Renal cortex interstitium (tissue), 11 donors: ENCODE results near the gene GRID1. TPM values are rescaled to one million over a fixed set of nuclear protein-coding genes. Genes with fewer than 3 reads are reported as not detected.

Experiments used
- DNase-seq, 11 donors: peaks; one replicate each; pipeline ENCODE4 v3.0.0-alpha.2; 2013; ENCODE audit warnings: low read depth in 9 of 11, low spot score in 4 of 11; ENCODE audit errors: extremely low read depth in 1 of 11
- polyA plus RNA-seq, 3 donors: library from polyadenylated mRNA; unstranded; fragments of 120-200 nt; gene quantifications; one replicate each; pipeline ENCODE4 v1.2.1, GENCODE V29; 2013; ENCODE audit not compliant: insufficient read length in 3 of 3

Gene GRID1
- polyA plus RNA-seq, 3 donors, result 1.6 to 1.8 (median 1.6) TPM

DNA sequence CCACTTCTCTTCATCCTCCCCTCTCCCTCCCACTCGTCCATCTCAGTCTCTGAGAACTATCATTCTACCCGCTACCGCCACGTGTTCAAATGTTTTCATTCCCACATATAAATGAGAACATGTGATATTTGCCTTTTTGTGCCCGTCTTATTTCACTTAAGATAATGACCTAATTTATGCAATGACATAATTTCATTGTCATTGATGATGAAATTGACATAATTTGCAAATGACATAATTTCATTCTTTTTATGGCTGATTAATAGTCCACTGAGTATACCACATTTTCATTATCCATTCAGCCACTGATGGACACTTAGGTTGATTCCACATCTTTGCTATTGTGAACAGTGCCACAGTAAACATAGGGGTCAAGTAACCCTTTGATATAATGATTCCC is 292.3 kb downstream of the GRID1 start:
- DNase-seq, result no peak

DNA sequence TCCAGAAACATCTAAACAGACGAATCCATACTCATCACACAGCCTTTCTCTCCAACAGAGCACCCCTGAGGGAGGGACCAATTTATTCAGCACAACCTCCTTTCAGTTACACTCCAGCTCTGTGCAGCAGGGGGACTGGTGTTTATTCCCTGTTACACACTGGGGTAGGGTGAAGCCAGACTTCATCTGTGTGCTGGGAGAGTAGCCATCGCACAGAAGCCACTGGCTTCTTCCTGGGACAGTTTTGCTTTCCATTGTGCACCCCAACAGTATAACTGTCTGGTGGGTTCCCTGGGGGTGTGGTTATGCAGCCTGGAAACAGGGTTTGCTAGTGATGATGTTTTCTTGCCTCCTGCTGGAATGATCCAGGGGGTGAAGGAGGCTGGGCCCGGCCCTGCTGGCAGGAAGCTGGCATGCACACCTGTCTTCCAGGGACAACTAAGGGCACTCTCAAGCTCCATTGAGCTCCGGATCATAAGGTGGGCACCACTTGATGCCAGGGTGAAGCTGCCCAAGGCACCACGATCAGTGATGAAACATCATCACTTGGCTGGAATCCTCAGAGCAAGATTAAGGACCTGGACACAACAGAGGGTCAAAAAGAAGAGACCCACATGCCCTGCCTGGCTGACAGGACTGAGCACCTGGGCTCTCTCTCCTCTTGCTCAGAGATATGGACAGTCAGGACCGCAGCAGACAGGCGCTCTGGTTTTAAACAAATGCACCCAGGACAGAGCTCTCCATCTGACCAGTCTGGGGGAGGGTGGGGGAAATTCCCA is 293.2 kb downstream of the GRID1 start:
- no peak for DNase-seq

DNA sequence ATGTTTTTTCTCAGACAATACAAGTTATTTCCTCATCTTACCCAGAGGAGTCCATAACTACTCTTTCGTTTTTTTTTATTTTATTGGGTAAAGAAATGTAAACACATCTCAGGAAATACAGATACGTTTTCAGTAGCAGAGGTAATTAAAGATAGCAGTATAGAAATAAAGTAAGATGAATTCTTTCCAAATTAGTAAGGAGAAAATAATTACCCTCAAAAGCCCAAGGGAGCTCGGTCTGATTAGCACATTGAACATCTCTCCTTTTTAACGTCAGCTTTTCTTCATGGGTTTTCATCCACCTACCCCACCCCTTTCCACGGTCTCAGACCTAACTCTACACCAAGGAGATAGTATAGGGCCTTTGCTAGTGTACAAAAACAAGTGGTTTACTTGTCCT is 294.2 kb downstream of the GRID1 start:
- no peak for DNase-seq

DNA sequence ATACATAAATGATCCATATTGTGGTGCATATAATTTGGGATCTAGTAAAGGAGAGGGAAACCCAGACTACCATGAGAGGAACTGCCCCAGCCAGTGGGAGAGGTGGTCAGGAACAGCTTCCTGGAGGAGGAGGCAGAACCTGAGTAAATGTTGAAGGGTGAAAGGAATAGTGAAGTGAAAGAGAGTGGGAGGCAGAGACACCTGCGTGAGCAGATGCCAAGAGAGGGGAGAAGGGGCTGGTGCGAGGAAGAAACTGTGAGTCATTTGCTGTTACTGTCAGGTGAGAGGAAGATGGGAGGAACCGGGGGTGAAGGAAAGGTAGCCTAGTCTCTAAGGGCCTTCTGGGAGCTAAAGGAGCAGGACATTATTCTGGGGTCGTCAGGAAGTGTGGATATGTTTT is 294.8 kb downstream of the GRID1 start:
- DNase-seq, result no peak

DNA sequence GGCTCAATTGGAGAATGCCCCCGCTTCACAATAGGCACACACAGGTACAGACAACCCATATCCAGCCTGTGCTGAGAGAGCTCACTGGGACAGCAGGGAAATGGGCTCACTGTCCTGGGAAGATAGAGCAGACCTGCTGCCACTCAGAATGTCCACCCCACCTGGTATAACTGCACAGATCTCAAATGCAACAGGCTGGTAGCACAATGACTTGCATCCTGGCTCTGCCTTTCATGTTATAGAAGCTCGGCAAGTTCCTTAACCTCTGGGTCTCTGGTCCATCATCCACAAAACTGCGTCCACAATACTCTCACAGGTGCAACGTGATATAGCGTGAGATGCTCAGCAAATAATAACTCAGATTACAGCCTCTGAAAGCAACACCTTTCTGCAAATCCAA is 295.4 kb downstream of the GRID1 start:
- DNase-seq, result no peak

DNA sequence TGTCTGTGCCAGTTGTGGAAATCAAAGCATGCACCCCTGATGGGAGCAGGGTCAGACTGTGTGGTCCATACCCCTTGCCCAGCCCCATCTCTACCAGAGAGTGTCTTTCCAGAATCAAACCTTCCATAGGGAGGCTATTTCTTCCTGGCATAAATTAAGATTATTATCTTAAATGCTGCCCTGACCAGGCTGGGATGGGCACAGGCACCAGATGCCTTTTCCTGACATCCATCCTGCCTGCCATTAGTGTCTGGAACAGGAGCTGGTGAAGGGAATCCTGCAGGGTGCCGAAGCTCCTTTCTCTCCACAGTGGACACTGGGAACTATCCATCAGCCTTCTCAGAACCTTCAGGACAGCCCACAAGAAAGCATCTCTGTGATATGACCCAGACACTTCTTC is 296.3 kb downstream of the GRID1 start:
- no peak for DNase-seq

DNA sequence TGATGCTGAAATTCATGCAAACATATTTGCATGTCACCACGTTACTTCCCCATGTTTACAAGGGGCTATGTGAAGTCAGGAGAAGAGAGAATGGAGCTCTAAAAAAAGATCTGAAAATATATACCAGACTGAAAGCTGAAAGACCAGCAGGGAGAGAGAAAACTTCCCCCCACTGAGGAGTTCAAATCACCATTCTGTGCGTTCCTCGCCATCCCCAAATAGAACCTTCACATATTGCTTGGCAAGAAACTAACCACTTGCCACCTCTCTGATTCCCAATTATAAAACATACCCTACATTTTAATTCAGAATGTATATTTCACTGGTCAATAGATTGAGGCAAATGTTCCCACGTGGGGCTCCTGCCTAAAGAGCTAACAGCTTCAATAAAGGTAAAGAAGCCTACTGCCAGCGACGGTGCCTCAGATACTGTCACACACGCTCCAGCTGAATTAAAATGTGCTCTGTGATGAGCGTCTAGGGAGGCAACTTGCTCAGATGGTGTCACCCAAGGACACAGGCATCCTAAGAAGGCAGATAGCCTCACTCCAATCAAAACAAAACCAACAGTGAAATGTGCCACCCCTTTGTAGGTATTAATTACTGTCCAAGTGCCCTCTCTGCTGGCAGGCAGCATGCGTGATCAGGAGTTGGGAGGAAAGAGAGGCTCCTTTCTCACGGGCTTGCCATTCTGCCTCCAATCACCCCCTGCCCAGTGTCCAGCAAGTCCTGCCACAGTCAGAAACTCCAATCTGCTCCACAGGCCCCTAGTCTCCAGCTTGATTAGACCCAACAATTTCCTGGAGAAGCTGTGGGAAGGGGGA is 298.2 kb downstream of the GRID1 start:
- peak in 1 of 11 donors; percentile 7 for DNase-seq

DNA sequence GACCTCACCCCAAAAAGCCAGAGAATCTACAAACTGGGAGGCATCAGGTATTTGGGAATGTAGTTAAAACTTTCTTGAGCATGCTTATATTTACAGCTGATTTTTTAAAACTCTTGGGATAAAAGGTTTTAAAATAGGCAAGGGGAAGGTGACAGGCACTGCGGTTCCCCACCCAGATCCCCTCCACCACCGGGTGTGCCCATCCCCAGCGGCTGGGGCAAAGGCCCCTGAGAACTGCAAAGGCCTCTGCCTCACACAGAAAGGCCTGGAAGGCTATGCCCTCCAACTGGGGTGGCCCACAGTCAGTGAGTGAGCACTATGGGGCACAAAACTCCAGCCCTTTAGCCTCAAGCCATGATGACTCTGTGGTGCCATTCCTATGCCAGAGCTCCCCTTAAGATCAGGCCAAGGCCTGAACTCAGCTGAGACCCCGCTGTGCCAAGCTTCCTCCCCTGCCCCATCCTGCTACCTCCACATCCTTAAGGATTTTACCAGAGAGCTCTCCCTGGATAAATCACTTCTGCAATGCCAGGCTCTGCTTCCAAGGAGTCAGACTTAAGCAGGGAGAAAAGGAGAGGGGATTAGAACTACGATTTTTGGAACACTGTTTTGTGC is 299.1 kb downstream of the GRID1 start:
- DNase-seq, result no peak

DNA sequence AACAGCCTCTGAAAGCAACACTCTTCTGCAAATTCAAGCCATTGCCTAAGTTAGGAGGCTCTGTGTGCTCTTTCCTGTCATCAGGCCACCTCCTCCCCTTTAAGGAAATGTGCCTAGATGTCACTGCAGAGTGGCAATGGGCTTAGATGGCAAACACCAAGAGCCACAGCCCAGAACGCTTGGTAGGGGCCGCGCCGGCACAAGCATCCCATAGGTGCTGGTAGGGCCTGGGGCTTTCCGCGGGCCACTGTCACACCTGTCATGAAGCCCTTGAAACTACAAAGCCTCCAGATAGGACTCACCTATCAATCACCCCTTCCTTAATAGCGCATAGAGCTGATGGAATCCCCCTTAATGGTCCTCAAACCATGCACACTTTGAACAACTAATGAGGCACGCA is 299.9 kb downstream of the GRID1 start:
- DNase-seq, result no peak

DNA sequence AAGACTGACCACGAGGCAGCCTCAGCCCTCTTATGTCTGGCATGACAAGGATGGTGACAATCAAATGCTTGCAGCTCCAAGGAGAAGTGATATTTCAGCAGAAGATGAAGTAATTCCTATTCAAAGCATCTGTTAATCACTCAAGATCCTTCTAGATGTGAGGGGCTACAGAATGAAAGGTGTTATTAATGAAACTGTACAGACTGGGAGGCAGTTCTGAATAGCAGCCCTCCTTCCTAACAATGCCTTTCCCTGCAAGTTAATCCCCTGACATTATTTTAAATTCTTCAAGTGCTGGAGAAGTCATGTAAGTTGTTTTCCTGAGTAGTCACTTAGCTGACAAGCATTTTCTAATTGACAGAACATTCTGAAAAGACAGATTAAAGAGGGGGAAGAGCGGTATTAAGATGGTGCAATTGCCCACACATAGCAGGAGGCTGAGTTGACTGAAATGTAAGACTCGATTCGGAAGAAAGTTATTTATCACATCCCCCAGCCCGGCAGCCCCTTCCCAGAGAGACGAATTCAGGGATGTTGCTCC is 300.8 kb downstream of the GRID1 start:
- no peak for DNase-seq

DNA sequence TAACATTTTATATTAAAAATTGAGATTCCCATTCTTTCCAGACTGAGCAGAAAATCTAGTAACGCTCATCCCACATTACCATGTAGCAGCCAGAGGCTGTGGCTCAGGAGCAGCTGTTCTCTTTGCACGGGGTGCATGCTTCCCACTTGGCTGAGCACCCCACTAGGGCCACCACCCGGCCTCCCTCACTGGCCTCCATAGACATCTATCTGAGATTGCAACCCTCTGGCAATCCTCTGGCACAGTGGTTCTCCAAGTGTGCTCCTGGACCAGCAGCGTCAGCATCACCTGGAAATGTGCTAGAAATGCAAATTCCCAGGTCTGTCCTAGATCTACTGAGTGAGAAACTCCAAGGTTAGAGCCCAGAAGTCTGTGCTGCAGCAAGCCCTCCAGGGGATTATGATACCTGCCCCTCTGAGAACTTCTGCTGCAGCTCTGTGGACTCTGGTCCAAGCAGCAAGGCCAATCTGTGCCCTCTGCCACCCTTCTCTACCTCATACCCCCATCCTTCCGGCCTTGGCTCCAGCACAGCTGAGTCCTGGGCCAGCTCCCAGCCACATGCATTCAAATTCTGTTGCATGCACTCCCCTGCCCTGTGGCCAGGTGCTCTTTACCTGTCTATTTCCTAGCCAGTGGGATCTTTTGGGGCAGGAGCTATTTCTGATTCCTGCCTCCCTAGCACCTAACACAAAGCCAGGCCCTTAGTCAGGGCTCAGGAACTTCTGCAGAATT is 301.5 kb downstream of the GRID1 start:
- DNase-seq, result no peak

DNA sequence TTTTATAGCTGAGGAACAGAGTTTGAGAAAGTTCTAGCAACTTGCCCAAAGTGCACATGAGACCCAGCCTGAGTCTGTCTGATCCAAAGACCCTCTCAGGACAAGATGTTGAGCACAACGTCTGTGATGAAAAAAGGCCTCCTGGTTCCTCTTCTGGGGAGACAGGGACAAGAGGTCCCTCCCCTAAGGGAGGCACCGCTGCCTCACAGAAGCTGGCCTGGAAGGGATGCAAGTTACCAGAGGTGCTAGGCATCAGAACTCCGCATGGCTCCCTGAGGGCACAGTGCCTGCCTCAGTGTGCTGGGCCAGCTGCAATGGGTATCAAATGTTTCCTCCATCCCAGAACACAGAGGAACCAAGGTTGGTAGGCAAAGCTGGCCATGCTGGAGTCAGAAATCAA is 302.4 kb downstream of the GRID1 start:
- DNase-seq, result no peak

DNA sequence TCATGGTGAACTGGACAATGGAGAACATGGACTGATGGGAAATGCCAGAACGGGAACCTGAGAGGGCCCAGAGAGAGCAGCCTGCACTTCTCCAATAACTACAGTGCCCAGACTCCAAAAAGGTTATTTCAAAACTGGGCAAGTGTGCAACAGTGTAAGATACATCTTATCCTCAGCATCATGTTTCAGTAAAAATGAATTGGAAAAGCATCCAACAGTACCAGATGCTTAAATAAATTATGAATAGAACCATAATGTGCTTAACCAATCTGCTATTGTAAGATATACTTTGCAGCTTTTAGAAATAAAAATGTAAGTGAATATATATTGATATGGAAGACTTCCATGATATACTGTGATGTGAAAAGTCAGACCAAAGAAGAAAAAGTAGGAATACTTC is 303.3 kb downstream of the GRID1 start:
- DNase-seq, result no peak

DNA sequence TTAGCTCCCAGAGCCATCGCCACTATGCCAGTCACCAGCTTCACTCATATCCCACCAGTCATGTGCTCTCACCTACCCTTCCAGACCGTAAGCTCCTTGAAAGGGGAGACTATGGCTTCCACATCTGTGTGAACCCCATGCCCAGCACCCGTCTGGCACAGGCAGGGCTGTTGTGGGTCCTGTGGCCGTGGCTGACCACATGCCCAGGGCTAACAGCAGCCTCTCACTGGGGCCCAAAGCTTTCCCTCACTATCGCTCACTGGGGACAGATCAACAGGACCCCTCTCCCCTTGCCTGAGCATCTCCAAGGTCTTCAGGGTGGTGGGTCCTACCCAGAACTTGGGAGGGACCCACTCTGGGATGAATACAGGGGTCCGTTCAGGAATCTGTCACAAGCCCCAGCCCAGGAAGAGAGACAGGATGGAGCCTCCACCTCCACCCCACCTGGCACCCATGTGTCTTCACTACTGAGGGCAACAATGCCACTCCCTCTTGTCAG is 303.9 kb downstream of the GRID1 start:
- DNase-seq, result no peak

DNA sequence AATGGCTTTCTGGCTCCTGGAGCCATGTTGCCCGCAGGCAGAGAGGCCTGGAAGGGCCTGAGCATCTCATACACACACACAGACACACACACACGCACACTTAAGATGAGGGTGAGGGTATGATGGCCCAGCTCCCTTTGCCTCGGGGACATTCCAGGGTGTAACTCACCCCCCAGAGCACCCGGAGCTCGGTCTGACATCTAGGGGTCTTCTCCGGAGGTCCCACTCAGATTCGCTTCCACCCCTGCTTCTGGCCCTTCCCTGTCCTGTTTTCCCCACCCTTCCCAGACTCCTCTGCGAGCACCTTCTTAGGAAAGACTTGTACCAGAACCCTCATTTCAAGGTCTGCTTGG is 304.4 kb downstream of the GRID1 start:
- DNase-seq, result no peak

DNA sequence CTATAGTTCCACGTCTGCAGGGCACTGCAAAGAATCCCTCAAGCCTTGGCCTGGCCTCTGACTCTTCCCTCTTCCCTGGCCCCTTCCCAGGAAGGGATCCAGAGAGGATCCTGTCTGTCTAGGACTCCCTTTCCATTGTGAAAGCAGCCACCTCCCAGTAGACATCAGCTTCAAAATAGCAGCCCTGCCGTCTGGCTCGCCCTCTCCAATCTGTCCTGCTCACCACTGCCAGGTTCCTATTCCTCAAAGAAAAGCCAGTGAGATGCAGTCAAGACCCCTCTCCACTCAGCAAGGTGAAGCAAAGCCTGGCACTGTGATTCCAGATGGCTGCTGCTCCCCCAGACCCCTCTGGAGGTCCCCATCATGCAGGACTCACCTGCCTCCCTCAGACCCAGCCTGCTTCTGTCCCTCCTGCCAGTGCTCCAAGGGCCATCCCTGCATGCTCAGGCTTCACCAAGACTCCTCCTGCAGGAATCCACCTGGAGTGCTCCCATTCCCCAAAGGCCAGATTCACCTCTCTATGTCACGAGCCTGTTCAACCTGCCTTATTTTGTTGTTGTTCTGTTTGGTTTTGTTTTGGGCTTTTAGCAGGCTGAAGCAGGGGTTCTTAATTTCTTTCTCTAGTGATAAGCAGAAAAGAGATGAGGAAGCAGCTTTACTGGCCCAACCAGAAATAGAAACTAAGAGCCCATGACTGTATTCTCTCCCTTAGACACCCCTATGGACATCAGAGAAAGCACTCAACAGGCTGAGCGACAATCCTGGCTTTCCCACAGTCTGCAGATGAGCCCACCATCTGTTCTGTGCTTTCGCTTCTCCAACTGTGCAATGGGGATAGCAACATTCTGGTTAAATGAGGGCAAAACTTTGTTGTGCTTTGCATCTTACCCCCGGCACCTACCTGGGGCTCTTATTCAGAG is 305.1 kb downstream of the GRID1 start:
- DNase-seq, result no peak

DNA sequence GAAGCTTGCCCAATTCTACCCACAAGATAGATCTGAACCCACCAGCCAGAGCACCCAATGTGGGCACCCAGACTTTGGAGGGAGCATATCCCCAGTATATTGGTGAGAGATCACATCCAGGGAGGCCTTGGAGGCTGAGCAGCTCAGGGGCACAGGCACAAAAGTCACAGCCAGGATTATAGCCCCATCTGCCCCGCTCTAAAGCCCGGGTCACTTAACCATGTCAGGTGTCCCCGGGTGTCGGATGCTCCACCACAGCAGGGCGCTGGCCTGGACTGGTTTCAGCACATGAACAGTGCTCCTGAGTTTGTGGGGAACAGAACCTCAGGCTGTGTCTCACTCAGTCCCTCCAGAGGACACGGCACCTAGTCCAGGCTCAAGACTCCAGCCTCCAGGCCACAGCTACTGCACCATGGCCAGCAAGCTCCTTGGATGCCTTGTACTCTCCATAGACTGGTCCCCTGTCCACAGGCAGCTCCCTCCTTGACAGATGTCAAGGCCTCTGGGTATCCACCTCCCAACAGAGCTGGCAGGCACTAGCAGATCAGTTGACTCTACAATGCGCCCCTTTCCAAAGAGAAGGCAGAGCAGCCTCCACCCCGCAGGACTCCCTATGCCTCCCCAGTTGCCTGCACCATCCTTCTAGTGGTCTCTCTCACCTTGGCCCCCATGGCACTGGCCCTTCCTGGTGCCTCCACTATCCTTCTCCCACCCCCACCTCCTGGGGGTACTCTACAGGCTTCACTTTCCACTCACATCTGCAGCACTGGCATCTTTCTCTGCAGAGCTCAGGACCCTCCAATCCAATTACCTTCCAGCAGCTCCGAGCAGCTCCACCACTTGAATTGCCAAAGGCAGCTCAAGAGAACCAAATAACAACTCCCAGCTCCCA is 306.0 kb downstream of the GRID1 start:
- no peak for DNase-seq
